Activated gamma-delta T cell (primary cell): ENCODE results near the gene MAP2K7.
"Not testable (repeated sequence)": the region's sequence is repeated elsewhere in the genome, so short reads cannot be mapped to it uniquely, and the experiment has no call there.

ENCODE experiments used
- DNase-seq: peaks from one replicate; lab custom pipeline; 2025; lab: John Stamatoyannopoulos, UW

The MAP2K7 gene

DNA sequence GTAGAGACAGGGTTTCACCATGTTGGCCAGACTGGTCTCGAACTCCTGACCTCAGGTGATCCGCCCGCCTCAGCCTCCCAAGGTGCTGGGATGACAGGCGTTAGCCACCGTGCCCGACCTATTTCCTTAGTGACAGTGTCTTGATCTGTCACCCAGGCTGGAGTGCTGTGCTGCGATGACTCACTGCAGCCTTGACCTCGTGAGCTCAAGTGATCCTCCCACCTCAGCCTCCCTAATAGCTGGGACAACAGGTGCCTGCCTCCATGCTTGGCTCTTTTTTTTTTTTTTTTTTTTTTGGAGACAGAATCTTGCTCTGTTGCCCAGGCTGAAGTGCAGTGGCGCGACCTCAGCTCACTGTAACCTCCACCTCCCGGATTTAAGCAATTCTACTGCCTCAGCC, 26.4 kb downstream of the MAP2K7 start:
- DNase-seq, result not testable (repeated sequence)

DNA sequence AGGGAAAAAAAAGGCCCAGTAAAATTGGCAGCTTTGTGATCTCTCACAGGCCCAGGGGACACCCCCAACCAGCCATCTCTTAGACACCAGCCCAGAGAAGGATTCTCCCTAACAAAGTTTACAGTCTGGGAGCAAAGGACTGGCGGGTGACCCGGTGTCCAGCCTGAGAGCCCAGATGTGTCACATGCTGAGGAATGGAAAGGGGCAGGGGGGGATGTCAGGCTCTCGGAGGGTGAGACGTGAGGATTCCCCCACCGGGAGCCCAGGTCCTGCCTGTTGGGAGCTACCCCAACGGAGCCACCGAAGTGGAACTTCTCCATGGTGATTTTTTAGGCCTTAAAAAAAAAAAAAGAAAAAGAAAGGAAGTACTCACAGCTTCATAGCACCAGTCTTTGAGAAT, 27.1 kb downstream of the MAP2K7 start:
- DNase-seq, result no peak

DNA sequence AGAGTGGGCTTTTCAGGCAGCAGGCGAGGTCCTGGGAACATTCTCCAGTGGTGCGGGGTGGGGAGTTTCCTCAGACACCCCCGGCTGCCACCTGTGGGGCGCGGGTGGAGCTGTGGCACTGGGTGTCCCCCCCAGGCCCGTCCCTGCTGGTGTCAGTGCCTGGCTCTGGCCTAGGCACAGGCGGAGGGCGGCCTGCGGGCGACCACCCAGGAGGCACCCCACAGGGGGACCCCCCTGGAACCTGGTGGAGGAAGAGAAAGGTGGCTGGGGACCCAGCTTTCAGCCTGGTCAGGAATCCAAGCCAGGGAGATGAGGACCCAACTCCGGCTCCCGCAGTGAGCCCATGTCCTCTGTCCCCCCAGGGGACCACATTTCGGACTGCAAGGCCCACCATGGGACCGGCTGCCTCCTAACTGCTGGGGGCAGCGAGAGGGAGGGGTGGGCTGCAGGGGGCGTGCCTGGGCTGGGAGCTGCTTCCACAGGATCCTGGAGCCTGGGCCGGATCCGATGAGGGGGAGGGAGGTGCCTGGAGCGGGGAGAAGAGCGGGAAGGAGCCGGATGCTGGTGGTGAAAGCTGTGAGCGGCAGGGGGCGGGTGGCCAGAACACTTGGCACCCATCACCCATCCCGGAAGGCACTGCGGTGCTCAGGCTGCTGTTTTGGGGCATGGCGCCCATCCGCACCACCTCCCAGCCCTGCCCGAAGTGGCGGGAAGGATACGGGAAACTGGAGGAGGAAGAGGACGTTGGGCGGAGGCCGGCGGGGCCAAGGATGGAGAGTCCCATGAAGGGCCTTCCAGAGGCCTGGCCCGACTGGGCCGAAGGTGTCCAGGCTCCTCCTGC, 27.8 kb downstream of the MAP2K7 start:
- DNase-seq, result no peak

DNA sequence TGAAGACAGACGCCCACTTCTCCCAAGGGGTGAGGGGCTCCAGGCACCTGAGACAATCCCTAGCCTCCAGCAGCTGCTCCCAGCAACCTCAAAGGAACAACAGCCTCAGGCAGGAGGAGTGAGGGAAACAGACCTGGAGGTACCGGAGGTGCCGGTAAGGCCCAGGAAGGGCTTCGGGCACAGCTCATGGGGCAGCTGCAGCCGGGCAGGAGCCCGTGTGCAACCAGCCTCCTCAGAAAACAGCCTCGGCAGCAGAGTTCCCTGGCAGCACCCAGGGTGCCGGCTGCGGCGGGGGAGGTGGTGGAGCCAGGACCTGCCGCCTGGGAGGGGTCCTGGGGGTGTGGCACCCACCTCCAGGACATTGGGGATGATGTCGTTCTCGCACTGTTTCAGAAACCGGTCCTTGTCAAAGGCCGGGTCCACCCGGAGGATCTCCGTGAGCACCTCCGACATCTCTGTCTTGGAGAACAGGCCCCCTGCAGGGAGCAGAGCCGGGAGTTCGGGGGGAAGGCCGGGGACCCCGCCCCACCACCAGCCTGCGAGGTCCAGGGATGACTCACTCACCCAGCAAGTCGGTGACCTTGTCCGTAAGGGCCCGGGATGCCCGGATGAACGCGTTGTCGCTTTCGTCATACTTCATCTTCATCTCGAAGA, 28.7 kb downstream of the MAP2K7 start:
- no peak for DNase-seq

DNA sequence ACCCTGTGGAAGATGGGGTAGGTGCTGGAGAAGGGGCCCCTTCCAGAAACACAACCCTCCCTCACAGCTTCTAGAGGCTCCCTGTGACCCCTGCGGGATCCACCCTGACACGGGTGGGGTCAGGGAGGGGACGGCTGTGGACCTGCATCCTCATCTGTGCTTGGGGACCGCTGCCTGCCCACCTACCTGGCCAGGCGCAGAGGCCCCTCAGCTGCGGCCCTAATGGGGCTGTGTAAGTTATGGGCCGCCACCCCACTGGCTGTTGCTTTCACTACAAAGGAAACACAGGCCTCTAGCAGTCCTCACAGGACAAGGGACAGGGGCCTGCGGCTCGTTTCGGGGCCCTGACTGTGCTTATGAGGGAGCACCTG, 29.2 kb downstream of the MAP2K7 start:
- no peak for DNase-seq

DNA sequence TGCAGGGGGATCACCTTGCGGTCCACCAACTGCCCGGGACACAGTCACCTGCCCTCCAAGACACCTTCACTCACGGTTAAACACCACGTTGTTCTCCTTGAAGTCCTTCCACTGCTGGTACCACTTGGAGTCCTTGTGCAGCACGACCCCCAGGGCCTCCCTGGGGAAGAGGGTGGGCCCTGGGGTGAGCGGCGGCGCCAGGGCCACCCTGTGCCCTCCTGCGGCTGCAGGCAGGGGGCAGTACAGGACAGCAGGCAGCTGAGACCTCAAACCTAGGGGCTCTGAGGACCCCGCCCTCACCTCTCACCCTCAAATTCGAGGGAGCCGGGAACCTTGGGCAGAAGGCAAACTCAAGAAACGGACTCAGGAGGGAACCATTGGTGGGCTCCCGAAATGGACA, 29.7 kb downstream of the MAP2K7 start:
- no peak for DNase-seq

DNA sequence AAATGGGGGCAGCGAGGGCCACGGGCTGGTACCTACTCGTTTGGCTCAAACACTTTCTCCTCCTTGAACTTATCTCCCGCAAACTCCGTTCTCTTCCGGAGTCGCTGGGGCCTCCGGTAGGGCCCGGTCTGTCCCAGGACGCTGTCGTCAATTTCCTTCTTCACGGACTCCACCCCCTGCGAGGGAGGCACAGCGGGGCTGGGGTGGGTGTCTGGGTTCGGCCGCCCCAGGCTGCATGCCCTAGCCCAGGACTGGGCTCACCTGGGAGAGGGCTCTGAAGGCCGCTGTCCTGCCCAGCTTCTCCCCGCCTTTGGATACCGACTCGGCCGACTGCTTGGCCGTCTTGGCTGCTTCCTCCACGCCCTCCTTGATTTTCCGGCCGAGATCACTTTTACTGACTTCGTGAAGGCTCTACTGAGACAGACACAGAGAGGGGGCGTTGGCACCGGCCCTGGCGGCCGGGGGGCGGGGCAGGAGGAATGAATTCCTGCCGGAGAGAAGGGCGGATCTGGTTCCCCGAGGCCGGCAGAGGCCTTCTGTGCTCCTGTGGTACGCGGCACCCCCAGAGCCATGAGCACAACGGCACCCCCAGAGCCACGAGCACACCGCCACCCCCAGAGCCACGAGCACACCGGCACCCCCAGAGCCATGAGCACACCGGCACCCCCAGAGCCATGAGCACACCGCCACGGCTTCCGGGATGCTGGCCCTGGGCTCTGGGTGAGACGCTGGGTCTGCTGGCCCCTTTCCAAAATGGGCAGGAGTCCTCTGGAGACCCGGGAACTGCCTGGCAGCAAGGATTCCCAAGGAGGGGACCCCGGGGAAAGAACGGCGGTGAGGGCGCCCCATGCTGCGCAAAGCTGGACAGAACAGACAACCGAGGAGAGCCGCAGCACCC, 30.4 kb downstream of the MAP2K7 start:
- DNase-seq, result no peak

DNA sequence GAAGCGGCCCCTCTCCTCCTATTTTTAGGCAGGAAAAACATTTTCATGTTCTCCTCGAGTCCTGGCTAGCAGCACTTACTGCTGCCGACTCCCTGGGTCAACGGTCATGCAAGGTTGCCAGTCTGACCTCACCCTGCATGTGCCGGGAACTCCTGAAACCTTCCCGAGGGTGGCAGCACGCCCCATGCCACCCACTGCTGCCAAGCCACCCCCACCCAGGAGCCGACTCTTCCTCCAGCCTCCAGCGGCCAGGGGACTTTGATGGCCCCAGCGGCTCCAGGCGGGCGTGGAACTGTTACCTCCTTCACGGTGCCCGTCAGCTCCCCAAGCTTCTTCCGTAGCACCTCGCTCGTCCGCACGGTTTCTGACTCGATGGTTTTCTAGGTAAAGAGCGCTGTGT, 31.1 kb downstream of the MAP2K7 start:
- no peak for DNase-seq

DNA sequence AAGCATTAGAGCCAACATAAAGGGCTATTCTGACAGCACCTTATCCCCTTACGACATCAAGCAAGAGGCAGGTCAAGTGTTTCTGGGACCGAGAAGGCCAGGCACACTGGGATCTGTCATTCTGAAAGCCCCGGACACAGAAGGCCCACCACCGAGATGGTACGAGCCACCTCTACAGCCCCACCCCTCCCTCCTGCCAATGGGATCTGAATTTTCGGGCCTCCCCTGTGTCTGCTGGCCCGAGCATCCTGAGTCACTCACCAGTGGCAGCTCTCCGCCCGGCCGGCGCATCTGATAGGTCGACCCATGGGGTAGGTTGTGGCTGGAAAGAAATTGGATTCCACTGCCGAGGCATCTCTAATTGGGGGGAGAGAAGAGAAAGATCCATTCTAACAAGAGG, 37.2 kb downstream of the MAP2K7 start:
- DNase-seq, result no peak

DNA sequence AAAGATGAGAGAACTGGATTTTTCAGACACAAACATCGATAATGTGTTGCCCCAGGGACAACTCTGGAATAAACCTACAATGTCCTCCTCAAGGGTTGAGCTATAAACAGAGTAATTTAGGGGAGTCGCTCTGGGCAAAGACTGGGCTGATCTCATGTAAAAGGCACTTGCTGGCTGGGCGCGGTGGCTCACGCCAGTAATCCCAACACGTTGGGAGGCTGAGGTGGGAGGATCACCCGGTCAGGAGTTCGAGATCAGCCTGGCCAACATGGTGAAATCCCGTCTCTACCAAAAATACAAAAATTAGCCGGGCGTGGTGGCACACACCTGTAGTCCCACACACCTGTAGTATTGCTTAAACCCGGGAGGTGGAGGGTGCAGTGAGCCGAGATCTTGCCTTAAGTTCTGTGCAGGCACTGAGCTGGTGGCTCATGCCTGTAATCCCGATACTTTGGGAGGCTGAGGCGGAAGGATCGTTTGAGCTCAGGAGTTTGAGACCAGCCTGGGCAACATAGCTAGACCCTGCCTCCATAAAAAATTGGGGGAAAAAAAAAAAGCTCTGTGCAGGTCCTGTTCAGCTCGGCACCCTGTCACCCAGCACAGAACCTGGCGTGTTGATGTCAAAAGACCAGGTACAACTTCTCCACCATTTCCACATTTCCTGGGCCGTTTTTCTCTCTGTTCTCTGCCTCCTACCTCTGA, 38.4 kb downstream of the MAP2K7 start:
- no peak for DNase-seq

DNA sequence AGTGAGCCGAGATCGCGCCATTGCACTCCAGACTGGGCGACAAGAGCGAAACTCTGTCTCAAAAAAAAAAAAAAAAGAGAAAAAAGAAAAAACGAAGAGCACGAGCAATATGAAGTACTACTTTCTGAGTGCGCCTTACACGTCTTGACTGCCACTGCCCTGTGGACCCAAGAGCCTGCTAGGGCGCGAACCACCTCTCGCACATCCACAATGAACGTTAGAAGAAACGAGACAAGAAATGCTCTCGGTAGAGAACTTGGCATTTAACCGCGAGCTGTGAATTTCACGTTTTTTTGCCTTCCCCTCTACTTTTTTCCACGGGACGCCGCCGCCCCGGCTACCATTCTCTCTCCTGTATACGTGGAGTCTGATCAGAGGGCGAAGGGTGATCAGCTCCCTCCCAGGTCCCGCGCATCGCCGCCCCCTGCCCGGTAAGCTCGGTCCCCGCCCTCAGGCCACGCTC, 39.3 kb downstream of the MAP2K7 start:
- no peak for DNase-seq

DNA sequence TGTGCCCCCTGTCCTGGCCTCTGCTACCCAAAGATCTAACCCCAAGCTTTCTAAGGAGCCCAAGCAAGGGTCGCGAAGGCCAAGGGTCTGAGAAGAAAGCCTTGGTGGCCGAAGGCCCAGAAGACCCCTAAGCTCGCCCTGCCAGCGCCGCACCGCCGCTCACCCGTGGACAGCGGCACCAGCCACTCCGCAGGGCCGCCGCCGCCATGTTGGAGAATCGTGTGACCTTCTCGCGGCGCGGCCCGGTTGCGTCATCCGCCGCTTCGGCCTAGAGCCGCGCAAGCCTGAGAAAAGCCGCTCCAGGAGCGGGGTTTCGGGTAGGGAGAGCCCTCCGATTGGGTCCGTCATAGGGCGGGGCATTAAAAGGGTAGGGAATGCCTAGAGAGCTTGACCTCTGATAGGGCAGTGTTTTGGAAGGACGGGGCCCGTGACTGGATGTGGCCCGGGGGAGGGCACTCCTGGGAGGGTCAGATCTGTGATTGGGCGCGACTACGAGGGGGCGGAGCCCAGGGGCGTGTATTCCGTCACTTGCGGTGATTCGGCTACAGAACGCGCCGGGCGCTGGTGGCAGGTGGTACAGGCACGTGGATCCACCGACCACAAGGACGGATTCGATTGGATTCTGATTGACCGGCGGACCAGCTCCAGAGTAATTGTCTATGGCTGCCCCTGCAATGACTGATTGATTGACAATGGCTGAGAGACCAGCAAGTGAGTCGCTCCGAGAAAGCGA, 39.9 kb downstream of the MAP2K7 start, which contains the start of gene TIMM44:
TSS of gene TIMM44 (minus strand) at position 223 of the 733 bp plus-strand sequence. CDS start at position 208, 15 bp downstream.
- peak; percentile 94 for DNase-seq

DNA sequence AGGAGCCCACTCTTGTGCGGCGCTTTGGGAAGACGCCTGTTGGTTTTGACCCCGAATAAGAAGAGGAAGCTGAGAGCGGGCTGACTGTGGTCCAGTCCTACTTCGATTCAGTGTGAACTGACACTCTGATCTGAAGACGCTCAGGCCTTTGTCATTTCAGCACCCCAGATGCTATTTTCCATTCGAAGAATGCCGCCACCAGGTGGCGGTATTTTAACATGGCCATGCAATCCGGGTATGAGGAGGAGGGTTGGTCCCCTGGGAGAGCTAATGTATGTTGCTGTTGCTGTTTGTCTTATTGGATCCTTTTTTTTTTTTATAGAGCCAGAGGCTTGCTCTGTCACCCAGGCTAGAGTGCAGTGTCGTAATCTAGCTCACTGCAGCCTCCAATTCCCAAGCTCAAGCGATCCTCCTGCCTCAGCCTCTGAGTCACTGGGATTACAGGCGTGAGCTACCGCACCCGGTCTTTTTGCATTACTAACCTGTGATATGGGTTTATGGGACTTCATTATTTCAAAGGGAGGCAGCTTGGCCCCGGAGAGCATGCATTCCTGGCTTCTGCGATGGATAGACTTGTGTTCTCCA, 40.6 kb downstream of the MAP2K7 start:
- DNase-seq, result no peak

DNA sequence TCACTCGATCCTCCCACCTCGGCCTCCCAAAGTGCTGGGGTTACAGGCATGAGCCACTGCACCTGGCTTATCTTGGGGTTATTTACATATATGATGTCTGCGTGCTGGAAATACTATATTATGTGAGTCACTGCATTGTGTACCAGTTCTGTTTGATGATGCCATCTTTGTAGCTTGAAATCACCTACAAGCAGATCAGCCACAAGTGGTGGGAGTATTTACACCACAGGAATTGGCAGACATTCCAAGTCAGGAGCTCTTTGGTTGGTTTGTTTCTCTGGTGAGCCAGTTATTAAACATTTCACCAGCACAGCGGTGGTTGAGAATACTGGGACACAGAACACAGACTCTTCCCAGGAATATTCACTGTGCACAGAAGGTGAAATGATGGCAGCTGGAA, 44.3 kb downstream of the MAP2K7 start:
- no peak for DNase-seq

DNA sequence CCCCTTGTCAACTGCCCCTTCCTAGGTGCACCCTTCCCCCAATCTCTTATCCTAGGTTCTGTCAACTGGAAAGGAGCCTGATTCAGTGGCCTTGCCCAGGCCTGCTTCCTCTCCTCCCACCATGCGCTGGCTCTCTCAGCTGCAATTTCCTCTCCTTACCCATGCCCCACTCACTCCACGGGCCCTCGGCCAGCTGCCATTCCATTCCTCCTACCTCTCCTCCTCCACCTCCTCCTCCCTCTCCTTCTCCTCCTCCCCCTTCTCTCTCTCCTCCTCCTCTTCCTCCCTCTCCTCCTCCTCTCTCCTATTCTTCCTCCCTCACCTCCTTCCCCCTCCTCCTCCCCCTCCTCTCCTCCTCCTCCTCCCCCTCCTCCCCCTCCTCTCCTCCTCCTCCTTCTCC, 49.4 kb downstream of the MAP2K7 start:
- DNase-seq, result no peak

DNA sequence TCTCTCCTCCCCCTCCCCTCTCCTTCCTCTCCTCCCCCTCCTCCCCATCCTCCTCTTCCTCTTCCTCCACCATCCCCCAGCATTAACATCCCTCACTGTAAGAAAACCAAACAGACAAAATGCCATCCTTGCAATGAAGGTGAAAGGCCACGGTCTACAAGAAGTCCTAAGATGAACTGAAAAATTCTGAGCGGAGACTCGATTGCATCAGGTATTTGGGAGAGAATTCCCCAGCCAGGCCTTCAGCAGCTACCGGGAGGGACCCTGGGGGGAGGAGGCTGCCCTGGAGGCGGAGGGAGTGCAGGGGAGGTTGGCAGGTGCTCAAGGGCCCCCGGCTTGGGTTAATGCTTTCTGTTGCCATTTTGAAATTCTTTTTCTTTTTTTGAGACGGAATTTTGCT, 49.9 kb downstream of the MAP2K7 start:
- DNase-seq, result no peak

DNA sequence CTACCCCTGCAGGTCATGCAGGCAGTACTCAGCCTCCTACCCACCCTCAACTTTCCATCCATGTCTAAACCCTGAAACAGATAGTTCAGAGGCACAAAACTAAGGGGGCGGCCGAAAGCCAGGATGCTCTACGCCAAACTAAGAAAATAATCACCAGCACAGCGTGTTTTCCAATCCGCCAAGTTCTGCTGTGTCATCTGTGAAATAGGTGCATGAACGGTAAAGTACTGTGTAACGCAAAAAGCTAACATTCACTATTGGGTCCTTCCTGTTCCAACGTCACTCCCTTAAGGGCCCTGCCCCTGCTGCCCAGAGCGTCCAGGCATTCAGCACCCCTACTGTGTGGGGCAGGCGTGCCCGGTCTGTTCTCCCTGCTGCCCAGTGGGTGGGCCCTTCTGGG, 52.0 kb downstream of the MAP2K7 start:
- DNase-seq, result no peak

DNA sequence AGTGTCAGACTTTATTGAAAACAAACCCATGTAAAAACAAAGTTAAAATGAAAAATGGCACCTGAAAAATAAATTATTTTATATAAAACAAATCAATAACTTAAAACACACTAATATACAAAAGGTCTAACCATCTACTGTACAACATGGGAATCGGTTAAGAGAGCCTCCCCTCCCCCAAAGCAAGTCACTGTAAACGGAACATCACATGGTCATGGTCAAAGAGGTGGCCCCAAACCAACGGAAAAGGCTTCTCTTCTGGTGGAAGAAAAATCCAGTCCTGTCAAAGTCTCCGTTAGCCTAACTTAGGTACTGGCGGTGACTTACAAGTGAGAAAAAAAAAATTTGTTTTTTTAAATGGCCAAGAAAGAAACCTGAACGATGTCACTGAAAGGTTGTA, 55.5 kb downstream of the MAP2K7 start:
- no peak for DNase-seq

DNA sequence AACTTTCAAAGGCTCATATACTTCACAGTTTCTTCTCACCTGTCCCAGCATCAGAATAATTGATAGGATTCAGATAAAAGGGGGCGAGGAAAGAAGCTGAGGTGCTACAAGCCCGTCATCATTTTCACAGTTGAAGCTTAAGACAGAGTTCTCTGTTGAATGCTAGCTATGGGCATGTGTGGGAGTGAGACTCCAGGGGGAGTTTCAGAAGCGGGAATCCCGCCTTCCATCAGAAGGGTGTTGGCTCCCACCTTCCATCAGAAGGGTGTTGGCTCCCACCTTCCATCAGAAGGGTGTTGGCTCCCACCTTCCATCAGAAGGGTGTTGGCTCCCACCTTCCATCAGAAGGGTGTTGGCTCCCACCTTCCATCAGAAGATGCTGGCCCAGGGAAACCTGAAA, 57.4 kb downstream of the MAP2K7 start:
- not testable (repeated sequence) for DNase-seq

DNA sequence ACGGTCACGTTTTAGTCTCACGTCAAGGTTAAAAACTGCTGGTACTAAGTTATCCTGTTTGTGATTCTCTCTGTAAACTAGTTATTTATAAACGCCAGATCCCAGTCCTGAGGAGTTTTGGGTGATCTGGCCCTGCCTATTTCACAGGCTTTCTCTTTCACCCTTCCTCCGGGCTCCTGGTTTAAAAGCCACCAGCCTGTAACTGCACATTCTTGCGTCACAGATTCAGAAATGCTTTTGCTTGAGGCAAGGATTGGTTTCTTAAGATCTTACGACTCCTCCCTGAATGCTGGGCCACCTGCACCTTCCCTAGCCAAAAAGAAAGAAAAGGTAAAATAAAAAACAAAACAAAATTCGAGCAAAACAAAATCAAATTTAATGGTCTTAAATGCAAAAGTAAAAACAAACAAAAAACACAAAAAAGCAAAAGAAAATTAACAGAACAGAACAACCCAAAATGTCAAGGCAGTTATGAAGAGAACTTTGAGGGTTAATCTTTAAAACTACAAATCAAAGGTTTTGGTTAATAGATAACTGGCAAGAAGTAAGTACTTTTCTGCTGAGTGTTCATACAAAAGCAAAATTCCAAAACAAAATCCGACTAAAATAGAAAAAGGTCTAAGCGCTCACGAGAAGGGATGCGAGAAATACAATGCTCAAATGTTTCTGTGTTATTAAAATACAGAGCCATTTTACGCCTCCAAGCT, 58.4 kb downstream of the MAP2K7 start:
- no peak for DNase-seq
